Activated CD4-positive, CD25-positive, alpha-beta regulatory T cell treated with anti-CD3 and anti-CD28 coated beads, Interleukin-2, amount 50 U/mL, for 16 hours (primary cell): ENCODE results near the gene SIGMAR1.

Source experiments
- DNase-seq: peaks from one replicate; pipeline ENCODE4 v3.0.0-alpha.2; 2020; ENCODE audit warnings: low read depth, low spot score

SIGMAR1 gene

DNA sequence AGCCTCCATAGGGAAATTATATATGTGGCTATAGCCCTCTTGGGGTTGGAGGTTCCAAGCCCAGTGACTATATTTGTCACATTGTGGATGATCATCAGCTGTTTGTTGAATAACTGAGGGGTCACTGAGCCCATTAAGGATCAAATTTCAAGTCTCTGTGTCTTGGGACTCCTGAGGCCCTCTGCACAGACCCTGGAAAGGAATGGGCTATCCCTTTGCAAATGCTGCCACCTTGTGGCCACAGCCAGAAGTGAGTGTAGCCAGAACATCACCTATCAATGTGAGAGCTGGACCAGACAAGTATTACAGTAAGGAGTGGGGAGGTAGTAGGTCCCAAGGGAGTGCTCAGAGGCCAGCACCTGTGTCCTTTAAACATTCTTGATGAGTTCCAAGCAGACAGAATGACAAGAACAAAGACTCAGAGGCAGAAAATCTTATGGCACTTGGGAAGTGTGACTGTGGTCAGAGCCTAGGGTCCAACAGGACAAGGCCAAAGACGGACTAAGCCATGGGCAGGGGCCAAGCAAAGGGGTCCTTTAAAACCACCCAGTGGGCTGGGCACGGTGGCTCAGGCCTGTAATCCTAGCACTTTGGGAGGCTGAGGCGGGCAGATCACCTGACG, 33.9 kb downstream of the SIGMAR1 start:
- DNase-seq = peak; percentile 64

DNA sequence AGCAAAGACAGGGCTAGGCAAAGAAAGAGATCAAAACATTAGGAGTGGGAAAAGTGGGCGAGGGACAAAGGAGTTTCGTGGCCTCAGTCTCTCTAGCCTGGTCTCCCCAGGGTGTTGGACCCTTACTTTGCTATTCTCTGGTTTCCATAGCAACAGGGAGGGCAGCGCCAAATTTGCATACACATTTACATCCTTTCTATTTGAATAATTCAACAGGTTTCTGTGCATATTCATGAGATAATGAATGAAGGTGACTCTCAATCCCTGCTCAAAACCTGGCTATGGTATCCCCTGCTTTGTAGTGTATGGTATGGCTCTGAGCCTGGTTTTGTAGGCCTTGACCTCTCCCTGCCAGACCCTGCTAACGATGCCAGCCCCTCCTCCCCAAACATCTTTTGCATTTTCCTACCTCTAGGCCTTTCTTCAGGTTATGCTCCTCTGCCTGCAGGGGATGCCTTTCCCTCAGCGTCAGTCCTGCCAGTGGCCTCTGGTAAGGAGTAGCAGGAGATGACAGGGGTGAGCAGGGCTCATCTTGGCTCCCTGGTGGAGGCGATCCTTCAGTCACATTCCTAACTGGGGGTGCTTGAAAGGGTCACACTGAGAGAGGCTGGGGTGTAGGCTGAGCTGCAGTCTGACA, 35.5 kb downstream of the SIGMAR1 start:
- no peak for DNase-seq

- no peak for DNase-seq
Measured at GRCh38 chr9:34600908-34601307, 36.7 kb downstream of the SIGMAR1 start.

DNA sequence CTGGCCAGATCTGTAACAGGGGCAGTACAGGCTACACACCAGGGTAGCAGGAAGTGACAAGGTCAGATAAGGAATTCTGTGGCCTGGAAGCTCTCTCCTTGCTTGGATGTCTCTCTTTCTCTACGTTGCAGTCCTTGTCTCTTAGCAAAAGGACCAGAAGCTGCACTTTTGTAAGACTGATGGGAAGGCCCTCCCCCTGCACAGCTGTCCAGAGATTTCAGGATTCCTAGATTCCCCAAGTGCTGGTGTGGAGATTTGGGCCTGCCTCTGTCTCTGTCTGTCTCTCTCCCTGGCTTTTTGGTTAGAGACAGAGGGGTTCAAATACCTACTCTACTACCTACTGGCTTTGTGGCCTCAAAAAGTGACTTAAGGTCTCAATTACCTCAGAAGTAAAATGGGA, 38.0 kb downstream of the SIGMAR1 start:
- no peak for DNase-seq

DNA sequence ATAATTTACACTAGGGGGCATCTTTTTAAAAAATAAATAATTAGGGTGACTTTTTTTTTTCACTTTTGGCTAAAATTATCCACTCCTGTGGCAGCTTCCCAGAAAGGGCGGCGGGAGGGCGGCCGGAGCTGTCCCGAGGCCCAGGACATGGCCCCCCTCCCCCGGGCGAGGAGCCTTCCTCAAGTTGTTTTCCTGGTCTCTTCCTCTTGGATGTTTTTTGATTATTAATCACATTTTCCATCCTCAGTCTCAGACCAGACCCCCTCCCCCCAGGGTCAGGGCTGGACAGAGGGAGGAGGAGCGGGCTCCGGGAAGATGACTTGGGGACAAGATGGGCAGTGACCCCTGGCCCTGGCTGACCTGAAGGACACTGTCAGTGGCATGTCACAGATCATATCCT, 43.4 kb downstream of the SIGMAR1 start:
- no peak for DNase-seq

GRCh38 chr9:34592895-34593601, 44.5 kb downstream of the SIGMAR1 start:
- DNase-seq = no peak

GRCh38 chr9:34591917-34592866, 45.4 kb downstream of the SIGMAR1 start:
- no peak for DNase-seq

GRCh38 chr9:34591248-34591916, 46.2 kb downstream of the SIGMAR1 start:
- peak; percentile 57 for DNase-seq

DNA sequence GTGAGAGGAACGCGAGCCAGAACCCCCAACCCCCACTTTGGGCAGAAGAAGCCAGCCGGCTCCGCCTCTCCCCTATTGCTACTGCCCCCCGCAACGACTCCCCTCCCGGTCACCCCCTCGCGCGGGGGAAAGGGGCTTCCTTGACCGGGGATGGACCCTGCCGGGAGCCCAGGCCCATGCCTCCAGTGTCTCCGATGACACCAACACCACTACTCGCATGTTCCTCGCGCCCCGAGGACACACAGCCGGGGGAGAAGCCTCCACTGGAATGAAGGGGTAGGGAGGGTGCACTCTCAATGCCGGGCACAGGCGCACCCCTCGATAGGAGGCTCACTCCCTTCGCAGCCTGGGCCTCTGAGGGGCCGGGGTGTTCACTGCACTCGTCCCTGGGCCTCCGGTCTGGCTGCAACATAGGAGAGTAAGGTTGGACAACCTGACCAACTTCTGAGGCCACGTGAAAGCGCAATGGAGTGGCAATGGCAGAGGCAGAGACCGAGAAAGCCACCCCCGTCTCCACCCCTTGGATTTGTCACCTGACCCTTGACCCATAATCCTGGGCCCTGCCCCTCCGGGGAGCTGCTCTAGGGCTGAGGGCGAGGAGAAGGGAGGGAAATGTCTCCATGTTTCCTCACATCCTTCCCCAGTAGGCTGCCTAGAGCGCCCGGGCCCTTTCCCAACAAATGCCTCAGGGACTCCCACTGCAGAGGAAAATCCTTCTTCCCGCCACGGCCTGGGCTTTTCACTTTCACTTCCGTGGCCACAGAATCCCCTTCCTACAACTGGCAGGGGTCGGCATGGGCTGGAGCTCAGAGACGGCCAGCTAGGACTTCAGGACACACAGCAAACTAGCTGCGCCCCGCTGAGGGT, 47.0 kb downstream of the SIGMAR1 start:
- DNase-seq = no peak

GRCh38 chr9:34589636-34590380, 47.8 kb downstream of the SIGMAR1 start, which contains the start of gene CNTFR:
CNTFR (minus strand) TSS chr9:34589724; CDS start chr9:34568981, 20,743 bp downstream.
- no peak for DNase-seq

GRCh38 chr9:34588671-34589635, 48.6 kb downstream of the SIGMAR1 start:
- DNase-seq = no peak

GRCh38 chr9:34587271-34587670, 50.3 kb downstream of the SIGMAR1 start:
- DNase-seq = no peak

- DNase-seq = no peak
Measured at GRCh38 chr9:34585946-34586669, 51.5 kb downstream of the SIGMAR1 start.

DNA sequence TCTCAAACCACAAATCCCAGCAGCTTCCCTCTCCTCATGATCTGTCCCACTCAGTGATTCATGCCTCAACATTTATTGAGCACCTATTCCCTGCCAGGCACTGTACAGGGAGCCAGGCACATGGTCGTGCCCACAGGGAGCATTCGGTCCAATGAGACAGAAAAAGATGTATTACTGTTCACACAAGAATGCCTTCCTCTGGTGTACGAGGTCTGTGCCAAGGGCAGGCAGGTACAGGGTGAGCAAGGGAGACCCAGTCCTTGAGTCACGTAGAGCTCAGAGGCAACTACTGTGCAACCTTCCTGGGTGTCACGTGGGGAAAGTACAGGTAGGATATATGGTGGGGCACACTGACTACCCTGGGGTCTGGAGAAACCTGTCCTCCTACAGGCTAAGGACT, 52.6 kb downstream of the SIGMAR1 start:
- no peak for DNase-seq
